Amniotic stem cell (primary cell): ENCODE data around the gene XKR7.

Experiments
- DNase-seq: peaks from one replicate; lab custom pipeline; 2025; lab: John Stamatoyannopoulos, UW

Gene XKR7

GRCh38 chr20:31977080-31977479 is 9.1 kb downstream of the XKR7 start:
- no peak for DNase-seq

GRCh38 chr20:31979713-31980426 is 11.9 kb downstream of the XKR7 start:
- no peak for DNase-seq

GRCh38 chr20:31981784-31982183 is 13.8 kb downstream of the XKR7 start:
- DNase-seq: no peak

GRCh38 chr20:31984981-31985471 is 17.1 kb downstream of the XKR7 start:
- no peak for DNase-seq

GRCh38 chr20:31987744-31988143 is 19.8 kb downstream of the XKR7 start:
- DNase-seq: no peak

GRCh38 chr20:31988430-31989015 is 20.6 kb downstream of the XKR7 start:
- no peak for DNase-seq

- no peak for DNase-seq
Observed at GRCh38 chr20:31989030-31989645, 21.2 kb downstream of the XKR7 start.

GRCh38 chr20:31990641-31991338 is 22.8 kb downstream of the XKR7 start:
- no peak for DNase-seq

GRCh38 chr20:31991339-31991705 is 23.4 kb downstream of the XKR7 start:
- DNase-seq: no peak

- DNase-seq: no peak
Observed at GRCh38 chr20:31992086-31992485, 24.1 kb downstream of the XKR7 start.

- no peak for DNase-seq
Observed at GRCh38 chr20:31996996-31997395, 29.0 kb downstream of the XKR7 start.

- DNase-seq: no peak
Observed at GRCh38 chr20:31998246-31998645, 30.3 kb downstream of the XKR7 start.

- DNase-seq: no peak
Observed at GRCh38 chr20:32003325-32003724, 35.4 kb downstream of the XKR7 start.

- DNase-seq: no peak
Observed at GRCh38 chr20:32004963-32005362, 37.0 kb downstream of the XKR7 start.

- DNase-seq: no peak
Observed at GRCh38 chr20:32006053-32006452, 38.1 kb downstream of the XKR7 start.

- DNase-seq: no peak
Observed at GRCh38 chr20:32006841-32007786, 39.2 kb downstream of the XKR7 start.

- no peak for DNase-seq
Observed at GRCh38 chr20:32007787-32008616, 40.1 kb downstream of the XKR7 start.

- DNase-seq: no peak
Observed at GRCh38 chr20:32009564-32009963, 41.6 kb downstream of the XKR7 start.

- DNase-seq: no peak
Observed at GRCh38 chr20:32010101-32010500, 42.1 kb downstream of the XKR7 start, which contains the start of gene CCM2L. CCM2L (plus strand) TSS chr20:32010438; CDS start chr20:32010455, 17 bp downstream.

- DNase-seq: no peak
Observed at GRCh38 chr20:32010666-32011065, 42.7 kb downstream of the XKR7 start.
